ENCODE data around the gene ITPR1. TPM values are rescaled to one million over a fixed set of nuclear protein-coding genes. Genes with fewer than 3 reads are reported as not detected.

The ITPR1 gene
- total and polyA plus RNA-seq, 10 of the 15 experiments (the other 5 are each of a cell fraction or from before 2014, with no cell fraction given), result 12.2 to 239 (median 28.4) TPM

DNA sequence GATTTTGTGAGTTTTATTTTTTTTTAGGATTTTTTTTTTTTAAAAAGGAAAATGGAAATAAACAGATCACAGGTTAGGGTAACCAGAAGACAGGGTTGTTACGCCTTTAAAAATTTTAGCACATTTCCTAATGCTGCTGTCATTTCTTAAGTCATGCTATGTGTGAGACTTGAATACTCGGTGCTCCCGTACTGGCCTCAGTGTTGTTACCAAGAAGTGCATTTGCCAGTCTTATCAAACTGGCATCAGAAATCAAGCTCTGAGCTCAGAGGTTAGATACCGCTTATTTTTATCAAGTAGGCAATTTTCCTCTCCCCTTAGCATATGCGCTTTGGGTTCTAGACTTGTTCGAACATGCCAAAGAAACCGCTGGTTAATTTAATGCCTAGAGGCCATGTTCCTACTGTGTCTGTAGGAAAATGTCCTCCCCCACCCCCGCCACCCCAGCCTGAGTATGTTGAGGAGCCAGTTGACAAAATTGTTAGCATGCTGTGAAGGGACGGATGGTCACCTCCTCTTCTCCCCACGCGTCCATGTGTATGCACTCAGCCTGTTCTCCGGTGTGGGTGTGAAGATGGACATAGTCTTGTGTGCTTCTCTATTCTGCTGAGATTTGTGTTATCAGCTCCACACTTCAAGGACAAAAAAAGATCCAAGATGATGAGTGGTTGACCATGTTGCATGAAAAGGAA lies 88.9 kb downstream of the ITPR1 start (continued):
- no peak for TF ChIP-seq ETV6 (conservative IDR thresholded peaks at IDR 0.05 in 1 of 2, IDR thresholded peaks at IDR 0.05 in 1 of 2; ENCODE audit: borderline replicate concordance in 1 of 2, low read depth in 1 of 2)
- TF ChIP-seq EGR1 (IDR thresholded peaks at IDR 0.05; ENCODE audit: borderline replicate concordance in 1 of 2, low read depth in 2 of 2, low read length in 2 of 2), result no peak
- TF ChIP-seq, protein P1, sequence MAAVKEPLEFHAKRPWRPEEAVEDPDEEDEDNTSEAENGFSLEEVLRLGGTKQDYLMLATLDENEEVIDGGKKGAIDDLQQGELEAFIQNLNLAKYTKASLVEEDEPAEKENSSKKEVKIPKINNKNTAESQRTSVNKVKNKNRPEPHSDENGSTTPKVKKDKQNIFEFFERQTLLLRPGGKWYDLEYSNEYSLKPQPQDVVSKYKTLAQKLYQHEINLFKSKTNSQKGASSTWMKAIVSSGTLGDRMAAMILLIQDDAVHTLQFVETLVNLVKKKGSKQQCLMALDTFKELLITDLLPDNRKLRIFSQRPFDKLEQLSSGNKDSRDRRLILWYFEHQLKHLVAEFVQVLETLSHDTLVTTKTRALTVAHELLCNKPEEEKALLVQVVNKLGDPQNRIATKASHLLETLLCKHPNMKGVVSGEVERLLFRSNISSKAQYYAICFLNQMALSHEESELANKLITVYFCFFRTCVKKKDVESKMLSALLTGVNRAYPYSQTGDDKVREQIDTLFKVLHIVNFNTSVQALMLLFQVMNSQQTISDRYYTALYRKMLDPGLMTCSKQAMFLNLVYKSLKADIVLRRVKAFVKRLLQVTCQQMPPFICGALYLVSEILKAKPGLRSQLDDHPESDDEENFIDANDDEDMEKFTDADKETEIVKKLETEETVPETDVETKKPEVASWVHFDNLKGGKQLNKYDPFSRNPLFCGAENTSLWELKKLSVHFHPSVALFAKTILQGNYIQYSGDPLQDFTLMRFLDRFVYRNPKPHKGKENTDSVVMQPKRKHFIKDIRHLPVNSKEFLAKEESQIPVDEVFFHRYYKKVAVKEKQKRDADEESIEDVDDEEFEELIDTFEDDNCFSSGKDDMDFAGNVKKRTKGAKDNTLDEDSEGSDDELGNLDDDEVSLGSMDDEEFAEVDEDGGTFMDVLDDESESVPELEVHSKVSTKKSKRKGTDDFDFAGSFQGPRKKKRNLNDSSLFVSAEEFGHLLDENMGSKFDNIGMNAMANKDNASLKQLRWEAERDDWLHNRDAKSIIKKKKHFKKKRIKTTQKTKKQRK (IDR thresholded peaks at IDR 0.05; ENCODE audit: low read depth, low read length), result no peak
- no peak for TF ChIP-seq RELA (IDR thresholded peaks at IDR 0.05; ENCODE audit: borderline replicate concordance, partially characterized antibody)
- TF ChIP-seq SUZ12 (IDR thresholded peaks at IDR 0.05; ENCODE audit: unreplicated experiment), result no peak
- no peak for TF ChIP-seq NBN (IDR thresholded peaks at IDR 0.05)

DNA sequence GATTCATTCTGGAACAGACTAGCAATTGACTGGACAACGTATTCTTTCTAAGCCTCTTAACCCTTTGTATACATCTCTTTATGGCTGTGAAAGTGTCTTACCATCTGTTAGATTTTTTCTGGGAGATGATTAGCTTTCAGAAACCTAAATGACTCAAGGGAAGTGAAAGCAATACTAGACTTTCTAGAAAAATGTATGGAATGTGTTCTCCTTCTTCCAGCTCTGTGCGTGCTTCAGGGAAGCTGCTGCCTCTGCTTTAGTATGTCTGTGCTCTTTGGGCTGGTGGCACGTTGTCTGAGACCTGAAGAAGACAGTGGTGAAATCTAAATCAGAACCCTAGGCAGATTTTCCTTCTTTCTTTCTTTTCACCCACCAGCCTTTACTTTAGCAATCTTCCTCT lies 89.5 kb downstream of the ITPR1 start:
- intact Hi-C loops (cut with micrococcal nuclease; ENCODE audit: unreplicated experiment) (no loop called here), in situ Hi-C loops (cut with MboI) (no loop called here)
- Histone ChIP-seq H3K4me1 (ENCODE audit: control insufficient read depth, insufficient read depth, low read length) (peaks cover 10% of the 10 kb centered on the region), H4K20me1 (ENCODE audit: control insufficient read depth, insufficient read depth) (no peaks in the 10 kb centered on the region; the same call in 1 of the 2 replicates), H3K9ac (ENCODE audit: control insufficient read depth, insufficient read depth, low read length) (no peak overlapping the region), H3K36me3 (ENCODE audit: control insufficient read depth in 2 of 2, insufficient read depth in 2 of 2, low read length in 1 of 2) (no peaks in the 10 kb centered on the region), H3K27me3 (replicated peaks in 1 of 2; ENCODE audit: control insufficient read depth in 2 of 2, insufficient read depth in 2 of 2, low read length in 1 of 2) (no peaks in the 10 kb centered on the region), H3K27ac (ENCODE audit: control insufficient read depth, insufficient read depth) (no peak overlapping the region), H2AFZ (ENCODE audit: control insufficient read depth, low read depth, low read length) (no peak overlapping the region), H3K4me2 (ENCODE audit: control insufficient read depth, insufficient read depth) (no peak overlapping the region), H3K4me3 (no peak overlapping the region), H3K9me3 (replicated peaks; ENCODE audit: control insufficient read depth, insufficient read depth, low read length) (no peaks in the 10 kb centered on the region), H3K79me2 (ENCODE audit: control insufficient read depth, insufficient read depth, low read length) (peaks cover 5% of the 10 kb centered on the region)
- BruUV-seq (replicated peaks), result no TSS peak
- ChIA-PET RAD21 (ENCODE audit: unreplicated experiment) (interaction anchor here (0.9 to 4.6 kb wide), 4 partner anchors 75 to 232 kb away, joined by 3 to 26 read pairs (median 12); partner anchors contain the start of gene ITPR1), POLR2A (interaction anchor here (0.6 to 2.0 kb wide), 3 partner anchors 58 to 89 kb away, joined by 3 to 9 read pairs (median 5); partner anchors contain the start of gene ITPR1), CTCF (interaction anchor here (0.6 to 3.6 kb wide), 3 partner anchors 51 to 380 kb away, joined by 4 to 36 read pairs (median 7); no protein-coding TSS in a partner anchor), SMC1A (ENCODE audit: uncharacterized antibody, unreplicated experiment) (interaction anchor here (0.7 to 3.9 kb wide), 6 partner anchors 12 to 1069 kb away, joined by 3 to 43 read pairs (median 4); partner anchors contain the start of gene ITPR1)
- WGBS (ENCODE audit: insufficient coverage, insufficient replicate concordance, low lambda C conversion rate, missing lambda C conversion rate), result 43% methylated on average over 3 of the region's 3 CpGs
- ATAC-seq, result no peak
- no peak for TF ChIP-seq STAT3 (IDR thresholded peaks at IDR 0.05; ENCODE audit: low read depth, low read length)
- TF ChIP-seq CHD4 (IDR thresholded peaks at IDR 0.05), result no peak
- no peak for TF ChIP-seq EED (IDR thresholded peaks at IDR 0.05; ENCODE audit: low read depth)
- no peak for TF ChIP-seq RBBP5 (conservative IDR thresholded peaks at IDR 0.05)
- no peak for FAIRE-seq
- DNase-seq (ENCODE audit: low read depth, low spot score), result no peak

All from GM12878 (cell line).